ENCODE results near the gene NECAB3.

NECAB3 gene

GRCh38 chr20:33697129-33697528, 22.9 kb upstream of the NECAB3 start:
- DNase-seq (ENCODE audit: low spot score) = no peak

GRCh38 chr20:33696448-33696847, 22.2 kb upstream of the NECAB3 start:
- no peak for DNase-seq (ENCODE audit: low spot score)

GRCh38 chr20:33694639-33695012, 20.4 kb upstream of the NECAB3 start:
- DNase-seq (ENCODE audit: low spot score) = no peak

- DNase-seq (ENCODE audit: low spot score) = no peak
These were observed 19.8 kb upstream of the NECAB3 start for GRCh38 chr20:33693741-33694638.

- DNase-seq (ENCODE audit: low spot score) = no peak
These were observed 19.1 kb upstream of the NECAB3 start for GRCh38 chr20:33693289-33693688.

- no peak for DNase-seq (ENCODE audit: low spot score)
These were observed 15.7 kb upstream of the NECAB3 start for GRCh38 chr20:33689973-33690372.

GRCh38 chr20:33689493-33689892, 15.3 kb upstream of the NECAB3 start:
- DNase-seq (ENCODE audit: low spot score) = no peak

- DNase-seq (ENCODE audit: low spot score) = no peak
These were observed 14.8 kb upstream of the NECAB3 start for GRCh38 chr20:33688938-33689424.

- no peak for DNase-seq (ENCODE audit: low spot score)
These were observed 14.0 kb upstream of the NECAB3 start for GRCh38 chr20:33687993-33688937.

- DNase-seq (ENCODE audit: low spot score) = no peak
These were observed 13.2 kb upstream of the NECAB3 start for GRCh38 chr20:33687370-33687915.

GRCh38 chr20:33686984-33687366, 12.7 kb upstream of the NECAB3 start:
- no peak for DNase-seq (ENCODE audit: low spot score)

GRCh38 chr20:33686100-33686983, 12.1 kb upstream of the NECAB3 start, which contains the start of gene E2F1:
TSS of gene E2F1 (minus strand) at chr20:33686385. CDS start at chr20:33686264, 121 bp downstream.
- peak; percentile 100 for DNase-seq (ENCODE audit: low spot score)

GRCh38 chr20:33685328-33686099, 11.3 kb upstream of the NECAB3 start:
- DNase-seq (ENCODE audit: low spot score) = peak; percentile 92

GRCh38 chr20:33684533-33685327, 10.5 kb upstream of the NECAB3 start:
- no peak for DNase-seq (ENCODE audit: low spot score)

- no peak for DNase-seq (ENCODE audit: low spot score)
These were observed 7.6 kb upstream of the NECAB3 start for GRCh38 chr20:33681728-33682353.

GRCh38 chr20:33681288-33681687, 7.1 kb upstream of the NECAB3 start:
- DNase-seq (ENCODE audit: low spot score) = no peak

GRCh38 chr20:33680686-33681085, 6.5 kb upstream of the NECAB3 start:
- DNase-seq (ENCODE audit: low spot score) = no peak

- DNase-seq (ENCODE audit: low spot score) = no peak
These were observed 5.7 kb upstream of the NECAB3 start for GRCh38 chr20:33679758-33680485.
